Measurements from ENCODE around the gene DLG5. TPM values are rescaled to one million over a fixed set of nuclear protein-coding genes. Genes with fewer than 3 reads are reported as not detected.

DLG5 gene
- total and polyA plus RNA-seq, 2 experiments from 2014 or later: 15.5 to 29.3 TPM

- peaks cover 66% of the 10 kb centered on the region for H3K79me2 ChIP-seq
- peaks cover 28% of the 10 kb centered on the region for H3K4me1 ChIP-seq (ENCODE audit: insufficient read depth)
- H4K20me1 ChIP-seq (ENCODE audit: insufficient read depth, poor library complexity, severe bottlenecking): peaks cover 11% of the 10 kb centered on the region
- H3K9me2 ChIP-seq (replicated peaks; ENCODE audit: insufficient read depth): no peaks in the 10 kb centered on the region
- H3K9me3 ChIP-seq (ENCODE audit: low read depth): no peaks in the 10 kb centered on the region
- WGBS (ENCODE audit: low lambda C conversion rate, missing lambda C conversion rate): 88% methylated on average over 4 of the region's 4 CpGs
- no peak for DNase-seq (ENCODE audit: low spot score)
- no peak for TF ChIP-seq EZH2 (IDR thresholded peaks at IDR 0.05; ENCODE audit: borderline replicate concordance)
- TF ChIP-seq EZH2phosphoT487 (IDR thresholded peaks at IDR 0.05; ENCODE audit: low read depth, severe bottlenecking, unreplicated experiment): no peak
- TF ChIP-seq CTCF (IDR thresholded peaks at IDR 0.05; ENCODE audit: poor library complexity): no peak
- H3K27ac ChIP-seq: no peak overlapping the region
- no peak overlapping the region for H2AFZ ChIP-seq
- H3K27me3 ChIP-seq: no peaks in the 10 kb centered on the region
- H3K36me3 ChIP-seq (replicated peaks; ENCODE audit: insufficient read depth, low read depth): no peaks in the 10 kb centered on the region
- H3K4me2 ChIP-seq: no peak overlapping the region
- no peak overlapping the region for H3K4me3 ChIP-seq
These were observed 56.7 kb downstream of the DLG5 start for GRCh38 chr10:77869626-77870420.

- Histone ChIP-seq H3K9me2 (replicated peaks; ENCODE audit: insufficient read depth) (no peaks in the 10 kb centered on the region), H4K20me1 (ENCODE audit: insufficient read depth, poor library complexity, severe bottlenecking) (no peaks in the 10 kb centered on the region), H3K4me1 (ENCODE audit: insufficient read depth) (peaks cover 17% of the 10 kb centered on the region), H3K36me3 (replicated peaks; ENCODE audit: insufficient read depth, low read depth) (no peaks in the 10 kb centered on the region), H3K9me3 (ENCODE audit: low read depth) (no peaks in the 10 kb centered on the region), H3K4me3 (no peak overlapping the region), H3K4me2 (no peak overlapping the region), H3K27ac (no peak overlapping the region), H3K27me3 (no peaks in the 10 kb centered on the region), H2AFZ (no peak overlapping the region), H3K79me2 (peaks cover 63% of the 10 kb centered on the region)
- no peak for TF ChIP-seq CTCF (IDR thresholded peaks at IDR 0.05; ENCODE audit: poor library complexity)
- no peak for TF ChIP-seq EZH2phosphoT487 (IDR thresholded peaks at IDR 0.05; ENCODE audit: low read depth, severe bottlenecking, unreplicated experiment)
- TF ChIP-seq EZH2 (IDR thresholded peaks at IDR 0.05; ENCODE audit: borderline replicate concordance): no peak
- DNase-seq (ENCODE audit: low spot score): no peak
- WGBS (ENCODE audit: low lambda C conversion rate, missing lambda C conversion rate): 72% methylated on average over 3 of the region's 3 CpGs
These were observed 58.0 kb downstream of the DLG5 start for GRCh38 chr10:77868523-77868922.

- Histone ChIP-seq H3K4me1 (ENCODE audit: insufficient read depth) (peaks cover 10% of the 10 kb centered on the region), H3K9me2 (replicated peaks; ENCODE audit: insufficient read depth) (no peaks in the 10 kb centered on the region), H3K9me3 (ENCODE audit: low read depth) (no peaks in the 10 kb centered on the region), H3K27me3 (no peaks in the 10 kb centered on the region), H3K4me3 (no peak overlapping the region), H4K20me1 (ENCODE audit: insufficient read depth, poor library complexity, severe bottlenecking) (no peaks in the 10 kb centered on the region), H3K4me2 (no peak overlapping the region), H2AFZ (no peak overlapping the region), H3K79me2 (peaks cover 63% of the 10 kb centered on the region), H3K36me3 (replicated peaks; ENCODE audit: insufficient read depth, low read depth) (no peaks in the 10 kb centered on the region), H3K27ac (no peak overlapping the region)
- no peak for TF ChIP-seq CTCF (IDR thresholded peaks at IDR 0.05; ENCODE audit: poor library complexity)
- no peak for DNase-seq (ENCODE audit: low spot score)
- 76% methylated on average over 6 of the region's 6 CpGs for WGBS (ENCODE audit: low lambda C conversion rate, missing lambda C conversion rate)
These were observed 59.3 kb downstream of the DLG5 start for GRCh38 chr10:77867124-77867719.
